GF-D8 (cell line): ENCODE measurements around the gene OR9A2.

Source experiments
- DNase-seq: peaks from one replicate; lab custom pipeline; 2025; lab: John Stamatoyannopoulos, UW

The OR9A2 gene, protein sequence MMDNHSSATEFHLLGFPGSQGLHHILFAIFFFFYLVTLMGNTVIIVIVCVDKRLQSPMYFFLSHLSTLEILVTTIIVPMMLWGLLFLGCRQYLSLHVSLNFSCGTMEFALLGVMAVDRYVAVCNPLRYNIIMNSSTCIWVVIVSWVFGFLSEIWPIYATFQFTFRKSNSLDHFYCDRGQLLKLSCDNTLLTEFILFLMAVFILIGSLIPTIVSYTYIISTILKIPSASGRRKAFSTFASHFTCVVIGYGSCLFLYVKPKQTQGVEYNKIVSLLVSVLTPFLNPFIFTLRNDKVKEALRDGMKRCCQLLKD

DNA sequence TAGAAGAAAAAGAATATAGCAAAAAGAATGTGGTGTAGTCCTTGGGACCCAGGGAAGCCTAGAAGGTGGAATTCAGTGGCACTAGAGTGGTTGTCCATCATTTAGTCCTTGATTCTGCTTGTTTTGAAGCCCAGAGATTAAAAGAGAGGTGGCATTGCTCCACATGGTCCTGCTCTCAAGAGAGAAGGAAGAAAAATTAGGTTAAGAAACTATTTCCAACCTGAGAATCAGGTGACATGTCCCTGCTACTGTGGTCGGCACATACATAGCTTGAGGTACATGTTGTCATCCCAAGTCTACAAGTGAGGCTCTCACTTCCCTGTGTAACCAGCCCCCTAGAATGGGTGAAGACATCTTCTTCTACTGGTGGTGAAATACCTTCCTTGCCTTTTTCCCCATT, at the start of gene OR9A2:
Gene OR9A2, minus strand, starts transcription at position 101 of the 400 bp plus-strand sequence. Its CDS starts 0 bp downstream, at position 101.
- no peak for DNase-seq

DNA sequence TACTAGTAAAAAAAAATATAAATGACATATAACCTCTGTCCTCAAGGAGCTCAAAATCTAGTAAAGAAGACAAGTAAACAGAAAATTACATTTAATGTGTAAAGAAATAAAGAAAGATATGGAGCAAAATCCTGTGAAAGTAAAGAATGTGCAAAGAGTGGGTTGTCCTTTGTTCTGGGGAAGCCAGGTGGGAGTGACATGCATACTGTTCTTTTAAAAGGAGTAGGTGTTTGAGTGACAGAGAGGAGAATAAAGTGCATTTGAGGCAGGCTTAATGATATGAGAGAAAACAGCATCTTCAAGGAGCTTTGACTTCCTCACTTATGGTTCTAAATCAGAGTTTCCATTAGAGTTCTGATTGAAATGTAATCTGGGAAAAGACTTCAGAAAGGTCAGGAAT, 47.2 kb upstream of the OR9A2 start:
- no peak for DNase-seq

DNA sequence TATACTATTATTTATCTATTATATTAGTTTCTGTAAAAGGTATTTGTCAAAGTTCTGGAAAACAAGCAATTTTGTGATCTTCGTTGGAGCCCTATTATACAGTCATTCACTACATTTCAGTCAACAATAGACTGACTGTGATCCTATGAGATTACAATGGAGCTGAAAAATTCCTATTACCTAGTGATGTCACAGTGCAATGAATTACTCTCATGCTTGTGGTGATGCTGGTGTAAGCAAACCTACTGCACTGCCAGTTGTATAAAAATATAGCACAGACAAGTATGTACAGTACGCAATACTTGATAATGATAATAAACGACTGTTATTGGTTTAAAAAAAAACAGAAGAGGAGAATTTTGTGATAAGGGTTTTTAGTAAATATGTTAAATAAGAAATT, 46.6 kb upstream of the OR9A2 start:
- DNase-seq = no peak

DNA sequence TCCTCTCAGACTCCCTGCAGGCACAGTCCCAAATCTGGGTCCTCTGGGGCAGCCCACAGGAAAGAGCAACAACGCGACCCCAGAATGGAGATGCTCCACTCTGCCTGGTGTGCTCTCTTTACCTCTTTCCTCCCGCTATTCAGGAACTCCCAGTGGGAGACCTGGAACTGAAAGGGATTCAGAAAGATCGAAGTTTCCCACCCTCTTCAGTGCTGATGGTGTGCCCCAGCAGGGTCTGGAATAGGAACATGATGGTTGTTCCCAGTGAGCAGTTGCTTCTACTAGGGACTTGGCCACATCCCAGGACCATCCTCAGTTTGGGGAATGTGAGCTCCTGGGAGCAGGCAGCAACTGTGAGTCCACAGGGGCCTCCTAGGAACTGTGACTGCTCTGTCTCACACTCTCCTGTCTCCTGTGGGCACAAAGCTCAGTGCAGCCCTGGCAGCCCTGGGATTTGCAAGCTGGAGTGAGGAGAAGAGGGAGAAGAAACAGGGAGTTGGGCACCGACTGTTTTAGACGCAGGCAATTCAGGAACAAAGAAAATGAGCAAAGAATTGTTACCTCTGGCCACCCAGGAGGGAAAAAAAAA, 43.1 kb upstream of the OR9A2 start:
- DNase-seq = no peak

DNA sequence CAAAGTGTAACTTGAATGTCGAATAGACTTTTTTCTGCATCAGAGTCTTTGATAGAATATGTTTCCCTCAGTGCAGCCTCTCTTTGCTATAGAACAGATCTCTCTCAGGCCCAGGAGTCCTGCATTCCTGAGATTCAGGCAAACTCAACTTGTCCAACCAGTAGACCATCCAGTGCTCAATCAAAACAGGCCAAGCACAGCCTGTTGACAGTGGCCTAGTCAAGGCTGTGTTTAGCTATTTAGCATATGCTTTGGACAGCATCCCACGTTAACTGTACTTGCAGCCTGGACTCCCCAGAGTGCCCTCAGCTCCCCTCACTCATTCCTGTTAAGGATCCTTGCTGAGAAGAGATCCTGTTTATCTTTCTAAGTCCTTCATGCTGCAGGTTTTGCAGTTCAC, 41.5 kb upstream of the OR9A2 start:
- DNase-seq = no peak

DNA sequence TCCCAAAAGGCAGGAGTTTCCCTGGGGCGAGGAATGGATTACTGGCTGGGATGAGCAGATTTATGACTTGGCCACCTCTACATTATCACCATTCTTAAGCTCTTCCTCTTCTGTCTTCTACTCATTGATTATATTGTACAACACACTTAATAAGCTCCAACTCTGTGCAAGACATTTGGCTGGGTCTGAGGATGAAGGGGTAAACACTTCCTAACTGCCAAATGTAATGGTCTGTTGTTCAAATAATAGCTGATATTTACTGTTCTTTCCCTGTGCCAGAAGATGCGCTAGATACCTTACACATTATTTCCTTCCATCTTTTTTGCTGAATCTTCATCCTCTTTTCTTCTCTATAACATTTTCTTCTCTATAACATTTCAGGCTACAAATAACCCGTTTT, 36.8 kb upstream of the OR9A2 start:
- DNase-seq = no peak

DNA sequence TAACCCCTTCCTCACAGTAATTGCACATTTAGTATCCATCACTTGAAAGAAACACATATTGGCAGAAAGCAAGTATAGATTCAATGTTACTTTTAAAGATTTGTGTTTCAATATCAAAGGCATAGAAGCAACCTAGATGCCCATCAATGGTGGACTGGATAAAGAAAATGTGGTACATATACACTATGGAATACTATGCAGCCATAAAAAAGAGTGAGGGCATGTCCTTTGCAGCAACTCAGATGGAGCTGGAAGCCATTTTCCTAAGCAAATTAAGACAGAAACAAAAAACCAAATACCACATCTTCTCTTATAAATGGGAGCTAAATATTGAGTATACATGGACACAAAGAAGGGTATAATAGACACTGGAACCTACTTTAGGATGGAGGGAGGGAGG, 28.8 kb upstream of the OR9A2 start:
- no peak for DNase-seq

DNA sequence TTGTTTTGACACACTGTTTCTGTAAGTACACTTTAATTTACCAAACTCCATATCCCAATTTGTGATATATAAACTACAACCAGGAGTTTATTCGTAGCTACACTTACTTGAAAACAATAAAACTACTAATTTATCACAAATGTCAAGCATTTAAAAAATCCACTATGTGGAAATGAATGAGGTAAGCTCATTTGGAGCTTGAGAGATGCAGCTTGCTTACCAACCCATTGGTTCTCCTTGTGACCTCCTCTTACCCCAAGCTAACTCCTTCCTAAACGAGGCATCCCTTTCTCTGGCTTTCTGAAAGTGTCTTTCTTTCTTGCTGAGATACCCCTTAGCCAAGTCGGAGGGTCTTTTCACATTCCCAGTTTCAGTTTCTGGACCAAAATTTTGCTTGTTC, 27.7 kb upstream of the OR9A2 start:
- DNase-seq = no peak

DNA sequence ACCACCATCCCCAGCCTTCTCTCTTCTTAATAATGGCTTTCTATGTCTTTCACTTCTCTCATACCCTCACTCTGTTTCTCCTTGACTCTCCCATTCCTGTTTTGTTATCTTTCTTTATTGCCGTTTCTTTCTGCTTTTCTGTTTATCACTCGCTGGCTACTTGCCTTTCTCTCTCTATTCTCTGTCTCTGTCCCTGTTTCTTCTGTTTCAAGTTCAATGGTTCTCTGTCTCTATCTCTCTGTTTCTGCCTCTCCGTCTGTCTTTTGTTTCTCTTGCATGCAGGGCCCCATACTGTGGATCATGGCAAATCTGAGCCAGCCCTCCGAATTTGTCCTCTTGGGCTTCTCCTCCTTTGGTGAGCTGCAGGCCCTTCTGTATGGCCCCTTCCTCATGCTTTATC, 25.1 kb upstream of the OR9A2 start, which contains the start of gene OR6V1:
Gene OR6V1, plus strand, starts transcription at position 301 of the 400 bp plus-strand sequence. Its CDS starts 0 bp downstream, at position 301.
- DNase-seq = no peak

DNA sequence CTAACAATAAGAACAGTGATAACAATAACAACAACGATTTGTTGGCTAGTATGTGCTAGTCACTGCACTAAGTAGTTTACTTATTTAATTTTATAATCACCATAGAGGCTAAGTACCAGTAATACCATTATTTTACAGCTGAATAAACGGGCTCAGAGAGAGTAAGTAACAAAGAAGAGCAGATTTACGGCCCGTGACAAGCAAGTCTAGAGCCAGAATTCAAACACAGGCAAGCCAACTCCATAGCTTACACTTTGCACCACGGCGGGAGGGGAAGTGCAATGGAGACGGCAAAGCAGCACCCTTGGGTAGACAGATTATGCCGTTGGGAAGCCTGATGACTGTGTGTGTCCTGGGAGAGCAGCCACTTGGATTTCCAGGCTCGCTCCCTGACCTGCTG, 24.0 kb upstream of the OR9A2 start:
- no peak for DNase-seq

DNA sequence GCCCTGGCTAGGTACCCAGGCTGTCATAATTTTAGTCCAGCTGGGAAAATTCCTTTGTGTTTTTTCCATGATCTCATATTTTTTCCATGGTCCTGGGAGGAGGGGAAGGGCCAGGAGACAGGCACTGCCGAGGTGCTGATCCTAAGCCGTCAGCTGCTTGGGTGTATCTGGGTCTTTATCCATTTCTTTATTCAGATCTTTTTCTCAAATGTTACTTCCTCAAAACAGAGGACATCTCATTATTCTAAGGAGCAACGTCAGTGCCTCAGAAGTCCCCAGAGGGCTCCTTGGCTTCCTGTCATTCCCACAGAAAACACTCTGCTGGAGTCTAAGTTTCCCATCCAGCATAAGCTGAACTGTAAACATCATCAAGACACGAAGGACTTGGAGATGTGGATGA, 22.4 kb upstream of the OR9A2 start:
- no peak for DNase-seq

DNA sequence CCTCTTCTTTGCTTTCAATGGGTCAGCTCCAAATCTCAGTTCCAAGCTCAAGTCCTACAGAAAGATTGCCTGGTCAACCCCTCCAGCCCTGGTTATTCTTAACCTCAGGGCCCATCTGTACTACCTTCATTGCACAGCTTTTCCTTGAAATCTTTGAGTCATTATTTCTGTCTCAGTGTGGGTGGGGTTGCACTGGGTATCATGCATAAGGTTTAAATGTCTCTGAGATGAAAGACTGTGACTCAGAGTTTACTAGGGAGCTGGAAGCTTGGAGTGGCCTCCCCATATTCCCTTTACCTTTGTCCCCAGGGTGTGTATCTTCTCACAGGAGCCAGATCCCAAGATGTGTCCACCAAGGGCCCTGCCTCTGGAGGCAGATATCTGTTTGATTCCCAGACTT, 21.9 kb upstream of the OR9A2 start:
- DNase-seq = no peak

DNA sequence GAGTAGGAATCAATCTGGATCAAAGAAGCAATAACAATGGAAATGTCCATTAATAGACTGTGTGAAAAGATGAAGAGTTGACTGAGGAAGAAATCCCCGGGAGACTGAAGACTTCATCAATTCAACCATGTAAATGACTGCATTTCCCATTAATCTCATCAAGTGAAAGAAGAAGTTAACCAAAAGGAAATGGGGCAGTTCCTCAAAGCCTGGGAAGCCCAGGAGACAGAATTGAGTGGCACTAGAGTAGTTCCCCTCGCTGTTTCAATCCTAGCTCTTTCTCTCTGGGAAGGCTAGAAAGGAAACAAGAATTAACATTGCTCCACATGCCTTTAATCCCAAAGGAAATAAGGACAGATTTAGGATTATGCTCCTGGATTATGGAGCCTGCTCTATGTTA, 20.4 kb upstream of the OR9A2 start:
- DNase-seq = no peak

DNA sequence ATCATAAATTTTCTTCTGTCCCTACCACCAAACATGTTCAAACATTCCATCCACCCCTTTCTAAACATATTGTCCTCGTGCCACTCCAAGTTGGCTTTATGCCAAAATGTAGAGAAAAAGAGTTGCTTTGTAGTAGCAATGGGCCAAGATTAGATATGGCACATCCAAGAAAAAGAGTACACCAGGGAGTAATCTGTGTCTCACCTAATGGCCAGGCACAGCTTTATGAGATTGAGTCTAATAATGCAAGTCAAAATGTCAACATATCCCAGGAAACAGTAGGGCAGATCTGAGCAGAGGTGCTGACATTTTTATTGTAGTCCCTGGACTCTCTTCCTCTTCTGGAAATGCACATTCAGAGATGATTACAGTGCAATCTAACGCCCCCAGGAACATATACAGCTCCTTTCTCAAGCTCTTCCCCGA, 19.5 kb upstream of the OR9A2 start:
- DNase-seq = no peak

DNA sequence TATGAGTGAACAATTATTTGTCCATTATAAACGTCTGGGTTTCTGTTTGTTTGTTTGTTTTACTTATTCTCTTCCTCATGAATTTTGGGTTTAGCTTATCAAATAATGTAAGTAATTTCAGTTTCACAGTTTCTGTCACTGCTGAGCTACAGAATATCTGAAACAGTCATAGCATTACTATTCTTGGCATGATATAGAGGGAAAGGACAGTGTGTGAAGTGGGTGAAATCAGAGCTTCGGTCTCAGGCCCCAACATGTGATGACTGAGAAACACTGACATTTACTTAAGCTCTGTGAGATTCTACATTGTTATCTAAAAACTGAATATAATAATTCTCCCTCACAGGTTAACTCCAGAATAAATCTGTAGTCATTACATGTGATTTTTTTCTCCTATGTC, 16.5 kb upstream of the OR9A2 start:
- no peak for DNase-seq

DNA sequence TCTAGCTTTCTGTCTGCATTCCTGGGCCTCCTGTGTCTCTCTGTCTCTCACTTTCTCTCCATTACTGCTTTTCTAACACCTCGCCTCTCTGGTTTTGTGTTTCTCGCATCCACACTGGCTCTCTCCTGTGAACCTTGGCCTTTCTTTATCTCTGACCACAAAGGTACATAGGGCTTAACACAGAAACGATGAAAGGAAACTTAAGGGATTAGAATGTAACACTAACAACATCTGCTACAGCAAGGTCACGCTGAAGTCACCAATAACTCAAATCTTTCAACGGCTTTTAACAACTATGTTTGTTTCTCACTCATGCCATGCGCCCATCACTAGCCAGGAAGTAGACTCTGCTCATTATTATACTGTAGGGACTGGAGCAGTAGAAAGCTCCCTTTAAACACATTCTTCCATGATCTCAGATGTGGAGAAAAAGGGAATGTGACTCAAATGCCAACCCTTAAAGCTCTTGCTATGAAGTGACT, 15.9 kb upstream of the OR9A2 start:
- DNase-seq = no peak

DNA sequence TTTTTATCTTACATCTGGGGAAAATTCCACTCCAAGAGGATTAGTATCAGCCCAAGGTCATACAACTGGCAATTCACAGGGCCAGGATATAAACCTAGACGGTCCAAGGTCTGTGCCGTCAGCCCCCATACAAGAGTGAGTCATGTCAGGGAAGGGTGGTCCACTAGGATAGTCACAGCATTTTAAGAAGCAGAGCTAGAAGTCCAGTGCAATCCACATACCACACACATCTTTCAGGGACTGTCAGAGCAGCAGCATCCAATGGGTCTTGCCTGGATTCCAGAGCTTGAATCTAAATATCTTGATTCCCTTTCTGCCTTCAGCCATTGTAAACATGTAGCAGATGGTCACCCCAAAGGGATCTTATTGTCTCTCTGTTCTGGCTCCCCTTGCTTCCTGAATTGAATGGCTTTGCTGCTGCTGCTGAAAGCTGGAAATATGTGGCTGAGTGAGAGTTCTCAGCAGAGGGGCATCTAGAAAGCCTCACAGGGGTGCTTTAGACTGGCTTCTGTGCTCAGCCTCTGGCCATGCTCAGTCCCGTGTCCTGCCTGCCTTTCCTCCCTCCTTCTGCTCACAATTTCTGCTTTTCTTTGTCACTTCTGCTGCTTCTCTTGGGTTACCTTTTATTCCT, 15.3 kb upstream of the OR9A2 start:
- DNase-seq = no peak

DNA sequence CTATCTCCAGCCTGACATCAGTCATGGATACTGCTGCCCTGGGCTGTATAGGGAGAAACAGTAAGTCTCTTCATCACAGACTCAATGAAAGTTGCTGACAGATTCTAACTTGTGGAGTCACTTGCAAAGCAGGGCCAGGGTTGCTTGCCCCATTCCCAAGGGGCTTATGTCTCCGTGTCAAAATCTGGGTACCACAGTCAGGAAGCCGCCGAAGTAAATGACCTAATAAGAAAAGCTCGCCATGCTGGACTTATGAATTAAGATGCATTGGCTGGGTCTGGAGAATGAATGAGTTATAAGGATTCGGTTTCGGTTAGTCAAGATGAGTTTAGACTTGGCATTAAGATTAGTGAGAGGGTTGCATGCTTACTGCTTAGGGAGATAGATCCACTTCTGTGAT, 14.4 kb upstream of the OR9A2 start:
- DNase-seq = no peak

DNA sequence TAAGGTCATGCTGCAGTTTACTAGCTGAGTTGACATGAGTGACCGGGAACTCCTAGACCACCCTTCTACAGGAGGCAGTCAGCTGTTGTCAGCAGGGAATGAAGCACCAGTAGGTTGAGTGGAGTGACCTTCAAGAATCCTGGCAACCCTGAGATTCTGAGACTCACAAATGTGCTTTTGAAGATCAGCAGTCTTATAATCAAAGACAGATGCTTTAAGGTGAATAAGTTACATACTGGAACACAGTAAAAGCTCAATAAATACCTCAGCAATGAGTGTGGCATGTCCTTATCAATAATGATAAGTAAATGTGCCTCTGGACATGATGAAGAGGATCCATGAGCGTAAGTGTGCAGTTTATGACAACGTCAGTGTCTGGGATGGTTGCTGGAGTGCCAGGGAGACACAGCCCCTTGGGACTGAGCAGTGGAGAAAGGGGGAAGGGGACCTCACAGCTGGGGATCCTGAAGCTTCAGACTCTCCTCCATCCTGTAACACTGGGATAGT, 13.3 kb upstream of the OR9A2 start:
- DNase-seq = no peak

DNA sequence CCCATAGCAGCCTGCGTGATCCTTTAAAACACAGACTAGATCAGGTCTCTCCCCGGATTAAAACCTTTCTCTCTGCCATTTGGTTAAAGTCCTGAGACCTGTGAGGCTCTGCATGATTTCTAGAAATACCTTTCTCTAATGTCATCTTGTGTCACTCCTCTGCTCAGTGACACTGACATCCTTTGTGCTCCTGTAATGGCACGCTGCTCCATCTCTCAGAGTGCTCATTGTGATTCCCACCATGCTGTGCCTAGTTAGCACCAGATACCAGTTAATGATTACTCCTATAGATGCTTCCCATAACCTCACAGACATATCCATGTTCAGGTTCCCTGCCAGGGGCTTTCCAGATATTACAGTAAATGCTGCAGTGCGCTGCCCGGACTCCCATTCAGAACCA, 11.7 kb upstream of the OR9A2 start:
- no peak for DNase-seq

DNA sequence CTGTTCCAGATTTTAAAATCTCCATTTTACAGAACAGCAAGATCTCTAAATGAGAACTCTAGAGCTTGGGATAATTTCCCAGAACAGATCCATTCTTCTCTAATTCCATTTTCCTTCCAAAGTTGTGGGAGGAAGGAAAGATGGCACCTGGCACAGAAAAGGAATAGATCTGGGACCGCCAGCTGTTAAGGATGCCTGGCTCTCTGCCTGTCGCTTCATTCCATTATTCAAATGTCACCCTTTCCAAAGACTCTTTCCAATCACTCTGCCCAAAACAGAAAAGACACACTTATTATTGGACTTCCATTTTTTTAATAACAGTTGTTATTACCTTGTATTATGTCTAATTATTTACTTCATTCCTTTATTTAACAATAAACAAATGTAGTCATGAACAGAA, 751 bp upstream of the OR9A2 start:
- no peak for DNase-seq

DNA sequence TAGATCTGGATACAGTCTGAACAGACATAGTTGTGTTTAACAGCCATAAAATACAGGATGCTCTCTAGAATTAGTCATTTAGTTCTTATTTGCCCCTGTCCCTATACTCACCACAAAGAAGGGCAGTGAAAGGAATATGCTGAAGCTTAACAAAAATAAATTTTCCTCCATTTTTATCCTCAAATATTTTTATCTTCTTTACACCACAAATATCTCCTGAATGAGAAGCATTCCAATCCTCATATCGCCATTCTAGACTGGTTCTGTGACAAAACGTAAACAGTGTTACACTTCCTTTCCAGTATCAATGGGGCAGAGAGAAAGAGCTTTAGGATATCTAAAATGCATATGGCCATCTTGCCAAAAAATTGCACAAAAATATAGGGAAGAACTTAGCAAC, 1.6 kb downstream of the OR9A2 start:
- no peak for DNase-seq

DNA sequence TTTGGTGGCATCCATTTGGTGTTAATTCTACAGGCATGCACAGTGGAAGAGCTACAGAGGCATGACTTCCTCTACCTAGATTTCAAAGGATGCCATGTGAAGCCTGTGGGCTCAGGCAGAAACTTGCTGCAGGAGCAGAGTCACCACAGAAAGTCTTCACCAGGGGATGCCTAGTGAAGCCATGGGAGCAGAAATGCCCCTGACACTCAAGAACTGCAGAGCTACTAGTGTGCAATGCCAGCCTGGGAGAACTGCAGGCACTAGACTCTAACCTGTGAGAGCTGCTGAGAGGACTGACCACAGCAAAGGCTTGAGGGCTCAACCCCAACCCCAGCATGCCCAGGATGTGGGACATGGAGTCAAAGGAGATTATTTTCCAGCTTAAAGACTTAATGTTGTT, 3.9 kb downstream of the OR9A2 start:
- DNase-seq = no peak
